Liver (tissue), 9 donors: Measurements from ENCODE around the gene TMEM186. TPM values are rescaled to one million over a fixed set of nuclear protein-coding genes. Genes with fewer than 3 reads are reported as not detected.

Experiments
- DNase-seq: peaks from one replicate; pipeline ENCODE4 v3.0.0-alpha.2; 2017; ENCODE audit warnings: low spot score
- H3K27ac ChIP-seq, 2 donors: one replicate each; pipeline ENCODE4 v1.7.0; 2013; ENCODE audit warnings: inconsistent platforms in 2 of 2, low read length in 2 of 2, control low read depth in 1 of 2, low read depth in 1 of 2, mild to moderate bottlenecking in 1 of 2
- H3K27me3 ChIP-seq, 4 donors: one replicate each; pipeline versions ENCODE4 v1.6.1 to v1.7.0; 2013; ENCODE audit warnings: low read length in 3 of 4, inconsistent platforms in 1 of 4, mild to moderate bottlenecking in 1 of 4, moderate library complexity in 1 of 4; ENCODE audit not compliant: control insufficient read depth in 4 of 4, insufficient read depth in 4 of 4
- H3K36me3 ChIP-seq, 4 donors: one replicate each; pipeline versions ENCODE4 v1.6.1 to v1.7.0; 2013; ENCODE audit warnings: low read length in 3 of 4, mild to moderate bottlenecking in 3 of 4, low read depth in 1 of 4, moderate library complexity in 1 of 4; ENCODE audit not compliant: control insufficient read depth in 4 of 4, insufficient read depth in 3 of 4
- H3K4me1 ChIP-seq, 4 donors: one replicate each; pipeline versions ENCODE4 v1.6.1 to v1.7.0; 2013; ENCODE audit warnings: low read length in 3 of 4, mild to moderate bottlenecking in 3 of 4, moderate library complexity in 1 of 4; ENCODE audit not compliant: control insufficient read depth in 4 of 4, insufficient read depth in 4 of 4
- H3K4me3 ChIP-seq, 3 donors: one replicate each; pipeline versions ENCODE4 v1.6.1 to v1.7.0; 2013; ENCODE audit warnings: low read length in 3 of 3, control low read depth in 1 of 3, low read depth in 1 of 3, mild to moderate bottlenecking in 1 of 3
- H3K9ac ChIP-seq, 2 donors: one replicate each; pipeline ENCODE4 v1.7.0; 2013; ENCODE audit warnings: low read length in 2 of 2, mild to moderate bottlenecking in 2 of 2, moderate library complexity in 2 of 2, control low read depth in 1 of 2, low read depth in 1 of 2
- H3K9me3 ChIP-seq, 4 donors: one replicate each; pipeline versions ENCODE4 v1.6.1 to v1.7.0; 2013; ENCODE audit warnings: low read length in 3 of 4; ENCODE audit not compliant: control insufficient read depth in 4 of 4
- EGR1 ChIP-seq, 2 donors: IDR thresholded peaks; 2 replicates each; pipeline ENCODE4 v1.6.1; 2016 to 2018; ENCODE audit warnings: antibody characterized with exemption in 2 of 2, low read depth in 2 of 2
- FOXA1 ChIP-seq: IDR thresholded peaks from 2 replicates; pipeline ENCODE4 v1.6.1; 2016; ENCODE audit warnings: antibody characterized with exemption
- FOXA2 ChIP-seq: IDR thresholded peaks from 2 replicates; pipeline ENCODE4 v1.6.1; 2016; ENCODE audit warnings: antibody characterized with exemption
- GABPA ChIP-seq, 2 donors: IDR thresholded peaks in 1 of 2; conservative IDR thresholded peaks in 1 of 2; 2 replicates each; pipeline ENCODE4 v1.6.1; 2016; ENCODE audit warnings: antibody characterized with exemption in 2 of 2, mild to moderate bottlenecking in 1 of 2, moderate library complexity in 1 of 2
- HNF4A ChIP-seq, 2 donors: conservative IDR thresholded peaks; 2 replicates each; pipeline ENCODE4 v1.6.1; 2016; ENCODE audit warnings: antibody characterized with exemption in 2 of 2, mild to moderate bottlenecking in 2 of 2
- HNF4G ChIP-seq: IDR thresholded peaks from 2 replicates; pipeline ENCODE4 v1.6.1; 2016; ENCODE audit warnings: antibody characterized with exemption
- JUND ChIP-seq, 2 donors: IDR thresholded peaks; 2 replicates each; pipeline ENCODE4 v1.6.1; 2016; ENCODE audit warnings: antibody characterized with exemption in 2 of 2
- NR2F2 ChIP-seq: IDR thresholded peaks from 2 replicates; pipeline ENCODE4 v1.6.1; 2016; ENCODE audit warnings: antibody characterized with exemption
- RXRA ChIP-seq, 2 donors: IDR thresholded peaks; 2 replicates each; pipeline ENCODE4 v1.6.1; 2017 to 2018; ENCODE audit warnings: antibody characterized with exemption in 2 of 2, mild to moderate bottlenecking in 1 of 2
- SP1 ChIP-seq: IDR thresholded peaks from 2 replicates; pipeline ENCODE4 v1.6.1; 2018; ENCODE audit warnings: antibody characterized with exemption, mild to moderate bottlenecking
- YY1 ChIP-seq: IDR thresholded peaks from 2 replicates; pipeline ENCODE4 v1.6.1; 2016; ENCODE audit warnings: antibody characterized with exemption, mild to moderate bottlenecking
- WGBS: extraction: QIAGEN DNeasy Blood & Tissue Kit; methylation state at CpG from one replicate; pipeline ENCODE4 v1.1.7; 2013; 5-methylcytosine and 5-hydroxymethylcytosine counted together
- polyA plus RNA-seq, 2 donors: library from polyadenylated mRNA; stranded (reverse) in 1 of 2; unstranded in 1 of 2; fragments of 200-250 nt in 1 of 2; fragments of >200 nt in 1 of 2; fragmentation: Nextera tagmentation in 1 of 2; extraction: Ambion mirVana in 1 of 2; gene quantifications; one replicate each; pipeline versions ENCODE4 v1.2.1 to v1.2.3, GENCODE V29; 2013 to 2015
- total RNA-seq, 2 donors: library from RNA; depleted of rRNA; stranded (reverse); fragments of >200 nt; gene quantifications; one replicate each; pipeline ENCODE4 v1.2.3, GENCODE V29; 2014
- TF ChIP-seq, protein P1 (sequence below): IDR thresholded peaks from 2 replicates; pipeline ENCODE4 v1.6.1; 2016; ENCODE audit warnings: antibody characterized with exemption, mild to moderate bottlenecking
- TF ChIP-seq, protein P2 (sequence below): IDR thresholded peaks from 2 replicates; pipeline ENCODE4 v1.6.1; 2016; ENCODE audit warnings: antibody characterized with exemption
- TF ChIP-seq, protein P3 (sequence below): fragments of 150-350 bp; IDR thresholded peaks from 2 replicates; pipeline ENCODE4 v1.5.1; 2017; ENCODE audit warnings: improper control_type of control experiment, low read depth, low read length; ENCODE audit not compliant: missing input control
- TF ChIP-seq, protein P4 (sequence below): IDR thresholded peaks from 2 replicates; pipeline ENCODE4 v1.6.1; 2016; ENCODE audit warnings: antibody characterized with exemption
- donor health status: healthy.
- donor health status: healthy.
- donor health status: healthy.
- donor health status: healthy.
- donor health status: healthy.

TMEM186 gene
- total and polyA plus RNA-seq, 4 donors: 3.3 to 11.0 (median 7.1) TPM

DNA sequence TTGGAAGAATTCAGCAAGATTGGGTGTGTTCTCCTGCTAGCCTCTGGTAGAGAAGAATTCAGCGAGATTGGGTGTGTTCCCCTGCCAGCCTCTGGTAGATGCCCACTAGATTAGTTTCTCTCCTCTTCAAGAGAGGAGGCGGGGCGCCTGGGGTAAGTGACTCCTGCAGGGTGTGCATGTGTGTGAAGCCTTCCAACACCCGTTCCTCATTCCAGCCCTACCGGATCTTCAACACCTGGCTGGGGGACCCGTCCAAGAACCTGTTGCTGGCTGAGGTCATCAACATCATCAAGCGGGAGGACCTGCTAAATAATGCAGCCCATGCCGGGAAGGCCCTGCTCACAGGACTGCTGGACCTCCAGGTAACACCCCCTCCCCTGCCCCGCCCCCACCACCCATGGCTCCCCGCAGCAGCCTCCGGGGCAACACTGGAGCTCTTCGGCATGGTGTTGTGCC, 21.3 kb downstream of the TMEM186 start:
- no peak for DNase-seq
- peaks cover 24 to 89% (median 64%) of the 10 kb centered on the region in 4 donors for H3K36me3 ChIP-seq
- H3K9ac ChIP-seq: no peak overlapping the region
- no peaks in the 10 kb centered on the region for H3K4me1 ChIP-seq
- H3K27ac ChIP-seq: no peak overlapping the region
- WGBS: 89% methylated on average over 12 of the region's 12 CpGs
- H3K4me3 ChIP-seq: no peak overlapping the region
- H3K9me3 ChIP-seq: no peaks in the 10 kb centered on the region
- H3K27me3 ChIP-seq: no peaks in the 10 kb centered on the region
- no peak for TF ChIP-seq EGR1 (IDR thresholded peaks at IDR 0.05; ENCODE audit: low read depth in 2 of 2)
- TF ChIP-seq, protein P1, sequence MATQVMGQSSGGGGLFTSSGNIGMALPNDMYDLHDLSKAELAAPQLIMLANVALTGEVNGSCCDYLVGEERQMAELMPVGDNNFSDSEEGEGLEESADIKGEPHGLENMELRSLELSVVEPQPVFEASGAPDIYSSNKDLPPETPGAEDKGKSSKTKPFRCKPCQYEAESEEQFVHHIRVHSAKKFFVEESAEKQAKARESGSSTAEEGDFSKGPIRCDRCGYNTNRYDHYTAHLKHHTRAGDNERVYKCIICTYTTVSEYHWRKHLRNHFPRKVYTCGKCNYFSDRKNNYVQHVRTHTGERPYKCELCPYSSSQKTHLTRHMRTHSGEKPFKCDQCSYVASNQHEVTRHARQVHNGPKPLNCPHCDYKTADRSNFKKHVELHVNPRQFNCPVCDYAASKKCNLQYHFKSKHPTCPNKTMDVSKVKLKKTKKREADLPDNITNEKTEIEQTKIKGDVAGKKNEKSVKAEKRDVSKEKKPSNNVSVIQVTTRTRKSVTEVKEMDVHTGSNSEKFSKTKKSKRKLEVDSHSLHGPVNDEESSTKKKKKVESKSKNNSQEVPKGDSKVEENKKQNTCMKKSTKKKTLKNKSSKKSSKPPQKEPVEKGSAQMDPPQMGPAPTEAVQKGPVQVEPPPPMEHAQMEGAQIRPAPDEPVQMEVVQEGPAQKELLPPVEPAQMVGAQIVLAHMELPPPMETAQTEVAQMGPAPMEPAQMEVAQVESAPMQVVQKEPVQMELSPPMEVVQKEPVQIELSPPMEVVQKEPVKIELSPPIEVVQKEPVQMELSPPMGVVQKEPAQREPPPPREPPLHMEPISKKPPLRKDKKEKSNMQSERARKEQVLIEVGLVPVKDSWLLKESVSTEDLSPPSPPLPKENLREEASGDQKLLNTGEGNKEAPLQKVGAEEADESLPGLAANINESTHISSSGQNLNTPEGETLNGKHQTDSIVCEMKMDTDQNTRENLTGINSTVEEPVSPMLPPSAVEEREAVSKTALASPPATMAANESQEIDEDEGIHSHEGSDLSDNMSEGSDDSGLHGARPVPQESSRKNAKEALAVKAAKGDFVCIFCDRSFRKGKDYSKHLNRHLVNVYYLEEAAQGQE: no peak
- TF ChIP-seq FOXA1: no peak
- TF ChIP-seq, protein P2, sequence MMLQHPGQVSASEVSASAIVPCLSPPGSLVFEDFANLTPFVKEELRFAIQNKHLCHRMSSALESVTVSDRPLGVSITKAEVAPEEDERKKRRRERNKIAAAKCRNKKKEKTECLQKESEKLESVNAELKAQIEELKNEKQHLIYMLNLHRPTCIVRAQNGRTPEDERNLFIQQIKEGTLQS: no peak
- no peak for TF ChIP-seq YY1
- no peak for TF ChIP-seq GABPA (IDR thresholded peaks at IDR 0.05 in 1 of 2, conservative IDR thresholded peaks at IDR 0.05 in 1 of 2)
- no peak for TF ChIP-seq HNF4A (conservative IDR thresholded peaks at IDR 0.05)

DNA sequence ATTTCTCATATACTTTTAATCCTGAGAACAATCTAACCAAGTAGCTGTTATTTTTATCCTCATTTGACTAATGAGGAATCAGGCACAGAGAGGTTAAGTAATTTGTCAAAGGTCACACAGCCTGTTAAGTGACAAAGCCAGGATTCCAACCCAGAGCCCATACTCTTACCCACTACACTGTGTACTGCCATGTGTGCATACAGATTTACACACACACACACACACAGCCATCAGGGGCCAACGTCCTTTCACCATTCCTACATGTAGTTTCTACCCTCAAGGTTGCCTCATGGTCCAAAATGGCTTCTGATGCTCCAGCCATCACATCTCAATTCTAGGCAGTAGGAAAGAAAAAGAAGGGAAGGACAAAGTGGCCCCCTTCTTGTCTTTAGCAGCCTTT, 22.1 kb downstream of the TMEM186 start:
- no peak overlapping the region for H3K9ac ChIP-seq
- DNase-seq: no peak
- no peaks in the 10 kb centered on the region for H3K4me1 ChIP-seq
- no peak overlapping the region for H3K27ac ChIP-seq
- H3K9me3 ChIP-seq: no peaks in the 10 kb centered on the region
- TF ChIP-seq JUND (IDR thresholded peaks at IDR 0.05) (no peak), NR2F2 (no peak), FOXA1 (no peak), EGR1 (IDR thresholded peaks at IDR 0.05; ENCODE audit: low read depth in 2 of 2) (no peak), HNF4G (no peak)
- H3K4me3 ChIP-seq: no peak overlapping the region
- WGBS: 96% methylated on average over 1 of the region's 1 CpG
- no peaks in the 10 kb centered on the region for H3K27me3 ChIP-seq
- peaks cover 24 to 87% (median 59%) of the 10 kb centered on the region in 4 donors for H3K36me3 ChIP-seq

DNA sequence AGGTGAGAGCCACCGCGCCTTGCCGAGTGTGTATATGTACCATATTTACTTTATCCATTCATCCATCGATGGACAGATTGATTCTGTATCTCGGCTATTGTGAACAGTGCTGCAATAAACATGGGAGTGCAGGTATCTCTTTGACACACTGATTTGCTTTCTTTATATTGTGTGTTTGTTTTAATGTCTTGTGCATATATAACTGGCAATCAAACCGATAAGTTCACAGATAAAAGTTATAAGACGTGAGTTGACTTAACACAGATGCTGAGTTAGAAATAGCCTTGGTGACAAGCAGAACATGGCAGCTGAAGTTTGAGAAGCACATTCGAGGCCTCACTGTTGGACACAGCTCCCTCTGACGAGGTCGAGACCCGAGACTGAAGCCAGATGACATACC, 23.2 kb downstream of the TMEM186 start:
- no peak overlapping the region for H3K27ac ChIP-seq
- H3K9ac ChIP-seq: no peak overlapping the region
- H3K36me3 ChIP-seq: peaks cover 19 to 84% (median 53%) of the 10 kb centered on the region in 4 donors
- no peak overlapping the region for H3K4me3 ChIP-seq
- WGBS: 86% methylated on average over 11 of the region's 11 CpGs
- TF ChIP-seq, protein P3, sequence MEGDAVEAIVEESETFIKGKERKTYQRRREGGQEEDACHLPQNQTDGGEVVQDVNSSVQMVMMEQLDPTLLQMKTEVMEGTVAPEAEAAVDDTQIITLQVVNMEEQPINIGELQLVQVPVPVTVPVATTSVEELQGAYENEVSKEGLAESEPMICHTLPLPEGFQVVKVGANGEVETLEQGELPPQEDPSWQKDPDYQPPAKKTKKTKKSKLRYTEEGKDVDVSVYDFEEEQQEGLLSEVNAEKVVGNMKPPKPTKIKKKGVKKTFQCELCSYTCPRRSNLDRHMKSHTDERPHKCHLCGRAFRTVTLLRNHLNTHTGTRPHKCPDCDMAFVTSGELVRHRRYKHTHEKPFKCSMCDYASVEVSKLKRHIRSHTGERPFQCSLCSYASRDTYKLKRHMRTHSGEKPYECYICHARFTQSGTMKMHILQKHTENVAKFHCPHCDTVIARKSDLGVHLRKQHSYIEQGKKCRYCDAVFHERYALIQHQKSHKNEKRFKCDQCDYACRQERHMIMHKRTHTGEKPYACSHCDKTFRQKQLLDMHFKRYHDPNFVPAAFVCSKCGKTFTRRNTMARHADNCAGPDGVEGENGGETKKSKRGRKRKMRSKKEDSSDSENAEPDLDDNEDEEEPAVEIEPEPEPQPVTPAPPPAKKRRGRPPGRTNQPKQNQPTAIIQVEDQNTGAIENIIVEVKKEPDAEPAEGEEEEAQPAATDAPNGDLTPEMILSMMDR: no peak
- TF ChIP-seq, protein P1: no peak
- TF ChIP-seq YY1: no peak
- TF ChIP-seq HNF4G: no peak
- no peak for TF ChIP-seq EGR1 (IDR thresholded peaks at IDR 0.05; ENCODE audit: low read depth in 2 of 2)
- no peak for TF ChIP-seq HNF4A (conservative IDR thresholded peaks at IDR 0.05)
- no peak for TF ChIP-seq RXRA (IDR thresholded peaks at IDR 0.05)
- no peak for TF ChIP-seq SP1
- TF ChIP-seq JUND (IDR thresholded peaks at IDR 0.05): no peak
- TF ChIP-seq, protein P4, sequence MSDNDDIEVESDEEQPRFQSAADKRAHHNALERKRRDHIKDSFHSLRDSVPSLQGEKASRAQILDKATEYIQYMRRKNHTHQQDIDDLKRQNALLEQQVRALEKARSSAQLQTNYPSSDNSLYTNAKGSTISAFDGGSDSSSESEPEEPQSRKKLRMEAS: no peak
- TF ChIP-seq FOXA1: no peak
- TF ChIP-seq, protein P2: no peak
- no peak for TF ChIP-seq FOXA2
- no peaks in the 10 kb centered on the region for H3K9me3 ChIP-seq
- H3K27me3 ChIP-seq: no peaks in the 10 kb centered on the region
- no peaks in the 10 kb centered on the region for H3K4me1 ChIP-seq
- no peak for DNase-seq
